Measurements from ENCODE around the gene IL25.
"Not testable (repeated sequence)": the region's sequence is repeated elsewhere in the genome, so short reads cannot be mapped to it uniquely, and the experiment has no call there.

Gene IL25

GRCh38 chr14:23421594-23421993, 49.0 kb downstream of the IL25 start:
- Histone ChIP-seq H3K79me2 (ENCODE audit: insufficient read depth, low read length) (no peaks in the 10 kb centered on the region), H3K36me3 (ENCODE audit: insufficient read depth, low read length) (no peaks in the 10 kb centered on the region), H3K4me1 (ENCODE audit: insufficient read depth, low read length) (no peaks in the 10 kb centered on the region), H3K27ac (ENCODE audit: low read length) (no peak overlapping the region), H3K4me3 (ENCODE audit: low read depth in 1 of 2, low read length in 2 of 2) (no peak overlapping the region), H3K9ac (ENCODE audit: low read depth, low read length) (no peak overlapping the region), H3K9me3 (ENCODE audit: insufficient read depth, low read length, severe bottlenecking) (no peaks in the 10 kb centered on the region), H2AFZ (ENCODE audit: low read depth, low read length) (no peak overlapping the region), H3K4me2 (ENCODE audit: insufficient read depth, low read length) (no peak overlapping the region), H3K27me3 (ENCODE audit: insufficient read depth, low read length, poor library complexity) (peaks cover 33% of the 10 kb centered on the region), H4K20me1 (ENCODE audit: insufficient read depth, low read length) (no peaks in the 10 kb centered on the region)
- TF ChIP-seq CTCF (IDR thresholded peaks at IDR 0.05; ENCODE audit: borderline replicate concordance, extremely low read depth, low read length, poor library complexity, severe bottlenecking): no peak
- no peak for TF ChIP-seq EZH2 (IDR thresholded peaks at IDR 0.05; ENCODE audit: borderline replicate concordance, low read depth, low read length, severe bottlenecking)
- ATAC-seq (ENCODE audit: insufficient read depth, low read depth) (no peak), DNase-seq (no peak)

- Histone ChIP-seq H3K79me2 (ENCODE audit: insufficient read depth, low read length) (no peaks in the 10 kb centered on the region), H3K4me1 (ENCODE audit: insufficient read depth, low read length) (no peaks in the 10 kb centered on the region), H3K9me3 (ENCODE audit: insufficient read depth, low read length, severe bottlenecking) (no peaks in the 10 kb centered on the region), H3K27me3 (ENCODE audit: insufficient read depth, low read length, poor library complexity) (peaks cover 30% of the 10 kb centered on the region), H3K4me3 (ENCODE audit: low read depth in 1 of 2, low read length in 2 of 2) (no peak overlapping the region), H3K9ac (ENCODE audit: low read depth, low read length) (no peak overlapping the region), H3K27ac (ENCODE audit: low read length) (no peak overlapping the region), H3K4me2 (ENCODE audit: insufficient read depth, low read length) (no peak overlapping the region), H3K36me3 (ENCODE audit: insufficient read depth, low read length) (no peaks in the 10 kb centered on the region), H2AFZ (ENCODE audit: low read depth, low read length) (no peak overlapping the region), H4K20me1 (ENCODE audit: insufficient read depth, low read length) (no peaks in the 10 kb centered on the region)
- DNase-seq (no peak), ATAC-seq (ENCODE audit: insufficient read depth, low read depth) (no peak)
- TF ChIP-seq EZH2 (IDR thresholded peaks at IDR 0.05; ENCODE audit: borderline replicate concordance, low read depth, low read length, severe bottlenecking): no peak
- no peak for TF ChIP-seq CTCF (IDR thresholded peaks at IDR 0.05; ENCODE audit: borderline replicate concordance, extremely low read depth, low read length, poor library complexity, severe bottlenecking)
These were observed 51.0 kb downstream of the IL25 start for GRCh38 chr14:23423657-23424056.

- no peaks in the 10 kb centered on the region for H3K9me3 ChIP-seq (ENCODE audit: insufficient read depth, low read length, severe bottlenecking)
- no peaks in the 10 kb centered on the region for H3K4me1 ChIP-seq (ENCODE audit: insufficient read depth, low read length)
- no peak overlapping the region for H3K4me3 ChIP-seq (ENCODE audit: low read depth in 1 of 2, low read length in 2 of 2)
- H3K36me3 ChIP-seq (ENCODE audit: insufficient read depth, low read length): no peaks in the 10 kb centered on the region
- ATAC-seq (ENCODE audit: insufficient read depth, low read depth): no peak
- no peak overlapping the region for H3K9ac ChIP-seq (ENCODE audit: low read depth, low read length)
- H3K79me2 ChIP-seq (ENCODE audit: insufficient read depth, low read length): no peaks in the 10 kb centered on the region
- no peaks in the 10 kb centered on the region for H4K20me1 ChIP-seq (ENCODE audit: insufficient read depth, low read length)
- DNase-seq: no peak
- no peak for TF ChIP-seq EZH2 (IDR thresholded peaks at IDR 0.05; ENCODE audit: borderline replicate concordance, low read depth, low read length, severe bottlenecking)
- TF ChIP-seq CTCF (IDR thresholded peaks at IDR 0.05; ENCODE audit: borderline replicate concordance, extremely low read depth, low read length, poor library complexity, severe bottlenecking): no peak
- H2AFZ ChIP-seq (ENCODE audit: low read depth, low read length): no peak overlapping the region
- H3K4me2 ChIP-seq (ENCODE audit: insufficient read depth, low read length): no peak overlapping the region
- H3K27me3 ChIP-seq (ENCODE audit: insufficient read depth, low read length, poor library complexity): peaks cover 24% of the 10 kb centered on the region
- H3K27ac ChIP-seq (ENCODE audit: low read length): no peak overlapping the region
These were observed 52.6 kb downstream of the IL25 start for GRCh38 chr14:23425169-23425568.

GRCh38 chr14:23425798-23426197, 53.2 kb downstream of the IL25 start:
- H4K20me1 ChIP-seq (ENCODE audit: insufficient read depth, low read length); H3K4me3 ChIP-seq (ENCODE audit: low read depth in 1 of 2, low read length in 2 of 2); H3K36me3 ChIP-seq (ENCODE audit: insufficient read depth, low read length); H3K4me1 ChIP-seq (ENCODE audit: insufficient read depth, low read length); H3K9ac ChIP-seq (ENCODE audit: low read depth, low read length); H3K27ac ChIP-seq (ENCODE audit: low read length); H2AFZ ChIP-seq (ENCODE audit: low read depth, low read length); H3K79me2 ChIP-seq (ENCODE audit: insufficient read depth, low read length); ATAC-seq (ENCODE audit: insufficient read depth, low read depth); H3K9me3 ChIP-seq (ENCODE audit: insufficient read depth, low read length, severe bottlenecking); H3K4me2 ChIP-seq (ENCODE audit: insufficient read depth, low read length); DNase-seq: not testable (repeated sequence)
- peaks cover 19% of the 10 kb centered on the region for H3K27me3 ChIP-seq (ENCODE audit: insufficient read depth, low read length, poor library complexity)
